Measurements from ENCODE around the gene C2orf42.
"Not testable (repeated sequence)": the region's sequence is repeated elsewhere in the genome, so short reads cannot be mapped to it uniquely, and the experiment has no call there.

C2orf42 gene

GRCh38 chr2:70204452-70204851, 13.6 kb upstream of the C2orf42 start:
- TF ChIP-seq POLR2AphosphoS5 (IDR thresholded peaks at IDR 0.05; ENCODE audit: low read depth, low read length) (no peak), POLR2A (IDR thresholded peaks at IDR 0.05; ENCODE audit: low read depth, low read length) (no peak), POU2F2 (IDR thresholded peaks at IDR 0.05; ENCODE audit: low read depth, low read length) (no peak), PAX5 (IDR thresholded peaks at IDR 0.05; ENCODE audit: insufficient read depth, low read length, severe bottlenecking) (no peak), TAF1 (IDR thresholded peaks at IDR 0.05; ENCODE audit: low read depth, low read length) (no peak), SPI1 (IDR thresholded peaks at IDR 0.05; ENCODE audit: low read depth, low read length) (no peak)
- FAIRE-seq: no peak

GRCh38 chr2:70203086-70203485, 12.3 kb upstream of the C2orf42 start:
- FAIRE-seq (no peak), DNase-seq (ENCODE audit: insufficient read length, low spot score) (no peak)
- TF ChIP-seq SPI1 (IDR thresholded peaks at IDR 0.05; ENCODE audit: low read depth, low read length) (no peak), POLR2AphosphoS5 (IDR thresholded peaks at IDR 0.05; ENCODE audit: low read depth, low read length) (no peak), POLR2A (IDR thresholded peaks at IDR 0.05; ENCODE audit: low read depth, low read length) (no peak), PAX5 (IDR thresholded peaks at IDR 0.05; ENCODE audit: insufficient read depth, low read length, severe bottlenecking) (no peak), POU2F2 (IDR thresholded peaks at IDR 0.05; ENCODE audit: low read depth, low read length) (no peak), TAF1 (IDR thresholded peaks at IDR 0.05; ENCODE audit: low read depth, low read length) (no peak)

More at GRCh38 chr2:70204452-70204851, 13.6 kb upstream of the C2orf42 start:
- DNase-seq (ENCODE audit: insufficient read length, low spot score): no peak

- no peak for FAIRE-seq
These were observed 11.5 kb upstream of the C2orf42 start for GRCh38 chr2:70202236-70202806.

GRCh38 chr2:70201831-70202230, 11.0 kb upstream of the C2orf42 start:
- no peak for TF ChIP-seq POU2F2 (IDR thresholded peaks at IDR 0.05; ENCODE audit: low read depth, low read length)
- TF ChIP-seq SPI1 (IDR thresholded peaks at IDR 0.05; ENCODE audit: low read depth, low read length): no peak
- FAIRE-seq: no peak

More at GRCh38 chr2:70202236-70202806, 11.5 kb upstream of the C2orf42 start:
- TF ChIP-seq POLR2A (IDR thresholded peaks at IDR 0.05; ENCODE audit: low read depth, low read length): no peak
- no peak for TF ChIP-seq POU2F2 (IDR thresholded peaks at IDR 0.05; ENCODE audit: low read depth, low read length)
- TF ChIP-seq SPI1 (IDR thresholded peaks at IDR 0.05; ENCODE audit: low read depth, low read length): no peak
- no peak for TF ChIP-seq TAF1 (IDR thresholded peaks at IDR 0.05; ENCODE audit: low read depth, low read length)
- no peak for TF ChIP-seq POLR2AphosphoS5 (IDR thresholded peaks at IDR 0.05; ENCODE audit: low read depth, low read length)
- TF ChIP-seq PAX5 (IDR thresholded peaks at IDR 0.05; ENCODE audit: insufficient read depth, low read length, severe bottlenecking): no peak
- no peak for DNase-seq (ENCODE audit: insufficient read length, low spot score)

GRCh38 chr2:70201225-70201768, 10.5 kb upstream of the C2orf42 start:
- no peak for DNase-seq (ENCODE audit: insufficient read length, low spot score)
- no peak for TF ChIP-seq POU2F2 (IDR thresholded peaks at IDR 0.05; ENCODE audit: low read depth, low read length)
- FAIRE-seq: no peak

More at GRCh38 chr2:70201831-70202230, 11.0 kb upstream of the C2orf42 start:
- DNase-seq (ENCODE audit: insufficient read length, low spot score): no peak

GRCh38 chr2:70199320-70199864, 8.6 kb upstream of the C2orf42 start:
- TF ChIP-seq POLR2AphosphoS5 (IDR thresholded peaks at IDR 0.05; ENCODE audit: low read depth, low read length) (no peak), TAF1 (IDR thresholded peaks at IDR 0.05; ENCODE audit: low read depth, low read length) (no peak), PAX5 (IDR thresholded peaks at IDR 0.05; ENCODE audit: insufficient read depth, low read length, severe bottlenecking) (no peak), POU2F2 (IDR thresholded peaks at IDR 0.05; ENCODE audit: low read depth, low read length) (no peak), SPI1 (IDR thresholded peaks at IDR 0.05; ENCODE audit: low read depth, low read length) (no peak), POLR2A (IDR thresholded peaks at IDR 0.05; ENCODE audit: low read depth, low read length) (no peak)
- DNase-seq (ENCODE audit: insufficient read length, low spot score): no peak
- FAIRE-seq: no peak

- DNase-seq (ENCODE audit: insufficient read length, low spot score) (no peak), FAIRE-seq (no peak)
- TF ChIP-seq PAX5 (IDR thresholded peaks at IDR 0.05; ENCODE audit: insufficient read depth, low read length, severe bottlenecking) (no peak), POLR2AphosphoS5 (IDR thresholded peaks at IDR 0.05; ENCODE audit: low read depth, low read length) (no peak), SPI1 (IDR thresholded peaks at IDR 0.05; ENCODE audit: low read depth, low read length) (no peak), POU2F2 (IDR thresholded peaks at IDR 0.05; ENCODE audit: low read depth, low read length) (no peak), TAF1 (IDR thresholded peaks at IDR 0.05; ENCODE audit: low read depth, low read length) (no peak), POLR2A (IDR thresholded peaks at IDR 0.05; ENCODE audit: low read depth, low read length) (no peak)
These were observed 1.7 kb upstream of the C2orf42 start for GRCh38 chr2:70192516-70192915.

GRCh38 chr2:70191244-70191735, 471 bp upstream of the C2orf42 start:
- TF ChIP-seq POLR2A (IDR thresholded peaks at IDR 0.05; ENCODE audit: low read depth, low read length): no peak
- no peak for TF ChIP-seq SPI1 (IDR thresholded peaks at IDR 0.05; ENCODE audit: low read depth, low read length)
- no peak for TF ChIP-seq TAF1 (IDR thresholded peaks at IDR 0.05; ENCODE audit: low read depth, low read length)
- no peak for TF ChIP-seq POU2F2 (IDR thresholded peaks at IDR 0.05; ENCODE audit: low read depth, low read length)
- no peak for TF ChIP-seq PAX5 (IDR thresholded peaks at IDR 0.05; ENCODE audit: insufficient read depth, low read length, severe bottlenecking)
- no peak for TF ChIP-seq POLR2AphosphoS5 (IDR thresholded peaks at IDR 0.05; ENCODE audit: low read depth, low read length)
- FAIRE-seq: no peak

GRCh38 chr2:70188460-70188859, 2.4 kb downstream of the C2orf42 start:
- FAIRE-seq (no peak), DNase-seq (ENCODE audit: insufficient read length, low spot score) (no peak)
- TF ChIP-seq PAX5 (IDR thresholded peaks at IDR 0.05; ENCODE audit: insufficient read depth, low read length, severe bottlenecking) (no peak), SPI1 (IDR thresholded peaks at IDR 0.05; ENCODE audit: low read depth, low read length) (no peak), TAF1 (IDR thresholded peaks at IDR 0.05; ENCODE audit: low read depth, low read length) (no peak), POU2F2 (IDR thresholded peaks at IDR 0.05; ENCODE audit: low read depth, low read length) (no peak), POLR2AphosphoS5 (IDR thresholded peaks at IDR 0.05; ENCODE audit: low read depth, low read length) (no peak), POLR2A (IDR thresholded peaks at IDR 0.05; ENCODE audit: low read depth, low read length) (no peak)

More at GRCh38 chr2:70191244-70191735, 471 bp upstream of the C2orf42 start:
- no peak for DNase-seq (ENCODE audit: insufficient read length, low spot score)

- DNase-seq (ENCODE audit: insufficient read length, low spot score); FAIRE-seq: not testable (repeated sequence)
These were observed 3.6 kb downstream of the C2orf42 start for GRCh38 chr2:70187170-70187569.

All from GM12891 (cell line).